C4-2B (cell line): Measurements from ENCODE around the gene ERICH2.
A peak's percentile ranks its signal among the peaks of the same experiment; 100 is the strongest.

Experiments
- H3K27ac ChIP-seq: fragments of 450-650 bp; 2 replicates; pipeline ENCODE4 v1.5.1; 2017
- ZFX ChIP-seq: fragments of 450-650 bp; IDR thresholded peaks from 2 replicates; pipeline ENCODE4 v1.6.1; 2017
- TF ChIP-seq, protein P1 (sequence below): fragments of 450-650 bp; conservative IDR thresholded peaks from 2 replicates; pipeline ENCODE4 v1.5.1; 2017; ENCODE audit warnings: mild to moderate bottlenecking

ERICH2 gene

GRCh38 chr2:170778900-170779299 lies 8.7 kb downstream of the ERICH2 start:
- TF ChIP-seq, protein P1, sequence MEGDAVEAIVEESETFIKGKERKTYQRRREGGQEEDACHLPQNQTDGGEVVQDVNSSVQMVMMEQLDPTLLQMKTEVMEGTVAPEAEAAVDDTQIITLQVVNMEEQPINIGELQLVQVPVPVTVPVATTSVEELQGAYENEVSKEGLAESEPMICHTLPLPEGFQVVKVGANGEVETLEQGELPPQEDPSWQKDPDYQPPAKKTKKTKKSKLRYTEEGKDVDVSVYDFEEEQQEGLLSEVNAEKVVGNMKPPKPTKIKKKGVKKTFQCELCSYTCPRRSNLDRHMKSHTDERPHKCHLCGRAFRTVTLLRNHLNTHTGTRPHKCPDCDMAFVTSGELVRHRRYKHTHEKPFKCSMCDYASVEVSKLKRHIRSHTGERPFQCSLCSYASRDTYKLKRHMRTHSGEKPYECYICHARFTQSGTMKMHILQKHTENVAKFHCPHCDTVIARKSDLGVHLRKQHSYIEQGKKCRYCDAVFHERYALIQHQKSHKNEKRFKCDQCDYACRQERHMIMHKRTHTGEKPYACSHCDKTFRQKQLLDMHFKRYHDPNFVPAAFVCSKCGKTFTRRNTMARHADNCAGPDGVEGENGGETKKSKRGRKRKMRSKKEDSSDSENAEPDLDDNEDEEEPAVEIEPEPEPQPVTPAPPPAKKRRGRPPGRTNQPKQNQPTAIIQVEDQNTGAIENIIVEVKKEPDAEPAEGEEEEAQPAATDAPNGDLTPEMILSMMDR: no peak
- no peak for TF ChIP-seq ZFX
- no peak overlapping the region for H3K27ac ChIP-seq

DNA sequence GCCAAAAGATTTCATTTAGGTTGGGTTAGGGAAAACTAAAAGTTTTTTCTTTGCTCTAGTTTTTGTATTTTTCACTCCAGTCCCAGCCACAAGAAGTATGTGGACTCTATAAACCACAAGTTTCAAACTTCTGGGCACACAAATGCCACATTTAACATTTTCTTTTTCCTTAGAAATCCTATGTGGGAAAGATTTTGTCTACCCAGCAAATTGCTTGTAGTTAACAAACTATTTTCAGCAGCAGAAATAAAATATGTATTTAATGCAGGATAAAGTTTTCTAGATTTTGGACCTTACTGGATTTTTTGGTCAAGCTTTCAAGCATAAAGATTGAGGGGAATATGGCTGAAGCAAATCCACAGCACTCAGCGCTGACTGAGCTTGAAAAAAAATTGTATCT lies 9.1 kb downstream of the ERICH2 start:
- TF ChIP-seq, protein P1: no peak
- TF ChIP-seq ZFX: no peak
- no peak overlapping the region for H3K27ac ChIP-seq

- H3K27ac ChIP-seq: no peak overlapping the region
- TF ChIP-seq ZFX: no peak
- TF ChIP-seq, protein P1: no peak
Observed at GRCh38 chr2:170782673-170783072, 12.5 kb downstream of the ERICH2 start.

DNA sequence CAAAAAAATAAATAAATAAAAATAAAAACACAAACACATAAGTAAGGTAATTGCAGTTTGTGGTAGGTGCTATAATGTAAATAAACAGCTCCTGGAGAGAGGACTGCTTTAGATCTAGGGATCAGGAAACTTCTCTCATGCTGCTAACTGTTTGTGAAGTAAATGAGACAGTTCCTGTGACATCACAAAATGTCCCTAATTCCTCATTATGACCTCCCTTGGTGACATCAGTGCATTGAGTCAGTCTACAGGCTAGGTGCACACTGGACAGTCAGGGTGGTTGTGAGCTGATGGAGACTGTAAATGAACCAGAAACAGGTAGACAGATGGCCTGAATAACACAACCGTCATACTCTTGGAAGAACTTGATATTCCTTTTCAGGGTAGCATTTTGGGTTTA lies 13.4 kb downstream of the ERICH2 start:
- TF ChIP-seq, protein P1: no peak
- TF ChIP-seq ZFX: no peak

GRCh38 chr2:170798996-170799395 lies 28.8 kb downstream of the ERICH2 start:
- no peak overlapping the region for H3K27ac ChIP-seq
- TF ChIP-seq ZFX: no peak
- TF ChIP-seq, protein P1: no peak

More for the DNA sequence above, 13.4 kb downstream of the ERICH2 start:
- no peak overlapping the region for H3K27ac ChIP-seq

DNA sequence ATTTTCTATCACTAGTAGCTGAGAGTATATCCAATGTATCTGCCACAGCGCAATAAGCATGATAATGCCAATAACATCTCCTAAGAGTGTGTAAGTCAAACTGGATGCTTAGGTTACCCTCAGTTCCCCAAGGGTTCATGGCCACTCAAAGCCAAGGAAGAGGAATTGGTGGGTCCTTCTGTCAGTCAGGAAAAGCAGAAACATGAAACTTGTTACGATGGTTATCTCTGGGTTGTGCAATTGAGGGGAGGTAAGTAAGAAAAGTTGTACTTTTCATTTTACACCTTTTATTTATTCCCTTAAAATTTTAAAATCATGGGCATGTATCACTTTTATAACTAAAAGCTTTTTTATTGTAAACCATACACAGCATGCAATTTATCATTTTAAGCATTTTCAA lies 36.4 kb downstream of the ERICH2 start:
- TF ChIP-seq, protein P1: no peak
- H3K27ac ChIP-seq: no peak overlapping the region

GRCh38 chr2:170812710-170813600 lies 42.8 kb downstream of the ERICH2 start:
- no peak for TF ChIP-seq ZFX
- TF ChIP-seq, protein P1: peak; percentile 75
- no peak overlapping the region for H3K27ac ChIP-seq
